Limb (tissue), 2 donors: ENCODE results near the gene ITGA8.

Experiments
- DNase-seq, 2 donors: peaks; one replicate each; pipeline ENCODE4 v3.0.0-alpha.2; 2016; ENCODE audit errors: extremely low spot score in 2 of 2

Gene ITGA8

DNA sequence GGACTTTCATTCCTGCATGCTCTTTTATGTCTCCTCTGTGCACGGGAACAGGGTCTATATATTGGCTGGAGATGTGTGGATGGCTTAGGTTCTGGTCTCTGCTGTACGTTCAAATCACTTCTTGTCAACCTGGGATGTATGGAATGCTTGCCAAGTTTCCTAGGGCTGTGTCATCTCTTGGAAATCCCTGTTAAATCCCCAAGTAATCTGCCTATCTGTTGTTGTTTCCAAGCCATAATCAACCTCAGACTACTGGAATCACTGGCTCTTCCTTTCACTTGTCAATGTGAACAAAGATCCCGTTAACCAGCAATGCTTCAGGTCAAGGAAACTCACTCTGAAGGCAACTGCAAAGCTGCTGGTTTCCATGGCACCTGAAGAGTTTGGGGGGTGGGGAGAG lies 255.3 kb downstream of the ITGA8 start:
- DNase-seq = no peak
